HEK293 (cell line): Measurements from ENCODE around the gene CADM1.
A peak's percentile ranks its signal among the peaks of the same experiment; 100 is the strongest.

Experiments used
- CTCF ChIA-PET: fragments of 350-600 bp; formaldehyde crosslinking; extraction: SDS; loops from one replicate; lab custom pipeline; 2021; ENCODE audit warnings: antibody characterized with exemption; lab: Yijun Ruan, JAX
- POLR2A ChIA-PET: fragments of 300-600 bp; formaldehyde crosslinking; extraction: SDS; loops from one replicate; lab custom pipeline; 2020; ENCODE audit warnings: antibody characterized with exemption, inconsistent platforms; lab: Yijun Ruan, JAX
- H3K27ac ChIP-seq: fragments of 200-500 bp; sonication (Bioruptor generic); 2 replicates; pipeline ENCODE4 v1.5.1; 2014; ENCODE audit warnings: low read depth, low read length, control low read depth, inconsistent platforms; ENCODE audit errors: extremely low read depth
- H3K36me3 ChIP-seq, 2 experiments: fragments of 200-500 bp in 1 of 2; sonication (Bioruptor generic) in 1 of 2; 1 replicate in 1 of 2; 2 replicates in 1 of 2; pipeline ENCODE4 v1.5.1; 2014 to 2017; ENCODE audit warnings: inconsistent platforms in 2 of 2, low read length in 2 of 2; ENCODE audit not compliant: control insufficient read depth in 2 of 2, insufficient read depth in 1 of 2
- H3K4me1 ChIP-seq: fragments of 200-500 bp; sonication (Bioruptor generic); 2 replicates; pipeline ENCODE4 v1.5.1; 2014; ENCODE audit warnings: mild to moderate bottlenecking, low read length, inconsistent platforms; ENCODE audit not compliant: control insufficient read depth, insufficient read depth
- H3K4me3 ChIP-seq: 2 replicates; pipeline ENCODE4 v1.5.1; 2011; ENCODE audit warnings: low read depth, mild to moderate bottlenecking, control low read depth, low read length, moderate library complexity
- H3K9me3 ChIP-seq: fragments of 200-500 bp; sonication (Bioruptor generic); 2 replicates; pipeline ENCODE4 v1.5.1; 2014; ENCODE audit warnings: low read depth, low read length, inconsistent platforms; ENCODE audit not compliant: control insufficient read depth, insufficient read depth
- BCL11B ChIP-seq: fragments of 450-650 bp; formaldehyde crosslinking; IDR thresholded peaks from 2 replicates; pipeline ENCODE4 v1.5.1; 2016; ENCODE audit warnings: low read depth, missing biosample characterization, missing genetic modification characterization
- PRDM10 ChIP-seq: fragments of 450-650 bp; formaldehyde crosslinking; IDR thresholded peaks from 2 replicates; pipeline ENCODE4 v1.5.1; 2016; ENCODE audit warnings: missing biosample characterization, missing genetic modification characterization
- PRDM6 ChIP-seq: fragments of 450-650 bp; formaldehyde crosslinking; IDR thresholded peaks from 2 replicates; pipeline ENCODE4 v1.5.1; 2017; ENCODE audit warnings: missing biosample characterization, missing genetic modification characterization
- SP7 ChIP-seq: fragments of 450-650 bp; formaldehyde crosslinking; IDR thresholded peaks from 2 replicates; pipeline ENCODE4 v1.5.1; 2016; ENCODE audit warnings: missing biosample characterization, missing genetic modification characterization
- TCF7L2 ChIP-seq: IDR thresholded peaks from 2 replicates; pipeline ENCODE4 v1.6.1; 2011; ENCODE audit warnings: low read depth, mild to moderate bottlenecking, inconsistent platforms, low read length, moderate library complexity, borderline replicate concordance
- TRIM28 ChIP-seq: IDR thresholded peaks from 2 replicates; pipeline ENCODE4 v1.6.1; 2011; ENCODE audit warnings: low read length, control low read depth, borderline replicate concordance
- ZBTB1 ChIP-seq: fragments of 450-650 bp; formaldehyde crosslinking; IDR thresholded peaks from 2 replicates; pipeline ENCODE4 v1.5.1; 2016; ENCODE audit warnings: missing biosample characterization, missing genetic modification characterization
- ZBTB7A ChIP-seq: fragments of 450-650 bp; formaldehyde crosslinking; IDR thresholded peaks from 2 replicates; pipeline ENCODE4 v1.5.1; 2016; ENCODE audit warnings: low read depth, missing biosample characterization, missing genetic modification characterization
- ZNF366 ChIP-seq: fragments of 450-650 bp; formaldehyde crosslinking; conservative IDR thresholded peaks from 2 replicates; pipeline ENCODE4 v1.5.1; 2016; ENCODE audit warnings: missing biosample characterization, missing genetic modification characterization
- ZNF426 ChIP-seq: fragments of 450-650 bp; formaldehyde crosslinking; IDR thresholded peaks from 2 replicates; pipeline ENCODE4 v1.5.1; 2017; ENCODE audit warnings: missing biosample characterization, missing genetic modification characterization, mild to moderate bottlenecking, inconsistent platforms, moderate library complexity
- ZNF518A ChIP-seq: fragments of 450-650 bp; formaldehyde crosslinking; conservative IDR thresholded peaks from 2 replicates; pipeline ENCODE4 v1.5.1; 2016; ENCODE audit warnings: low read depth, missing biosample characterization, missing genetic modification characterization
- ZNF558 ChIP-seq: fragments of 450-650 bp; formaldehyde crosslinking; IDR thresholded peaks from 2 replicates; pipeline ENCODE4 v1.5.1; 2016; ENCODE audit warnings: missing biosample characterization, missing genetic modification characterization
- ZNF677 ChIP-seq: fragments of 450-650 bp; IDR thresholded peaks from 2 replicates; pipeline ENCODE4 v1.5.0; 2018; ENCODE audit warnings: missing biosample characterization, mild to moderate bottlenecking, missing genetic modification characterization, moderate library complexity
- ZNF692 ChIP-seq: fragments of 450-650 bp; formaldehyde crosslinking; IDR thresholded peaks from 2 replicates; pipeline ENCODE4 v1.5.1; 2016; ENCODE audit warnings: missing biosample characterization, missing genetic modification characterization
- TF ChIP-seq, protein P1 (sequence below): fragments of 450-650 bp; formaldehyde crosslinking; IDR thresholded peaks from 2 replicates; pipeline ENCODE4 v1.5.1; 2017; ENCODE audit warnings: missing biosample characterization, missing genetic modification characterization
- TF ChIP-seq, protein P2 (sequence below): fragments of 450-650 bp; formaldehyde crosslinking; optimal IDR thresholded peaks from 2 replicates; pipeline ENCODE3; 2016; ENCODE audit warnings: missing biosample characterization, mild to moderate bottlenecking, missing genetic modification characterization

The CADM1 gene

GRCh38 chr11:115430345-115430744, 73.9 kb downstream of the CADM1 start:
- ChIA-PET POLR2A (no interaction called here), CTCF (no interaction called here)
- Histone ChIP-seq H3K4me3 (no peak overlapping the region), H3K4me1 (peaks cover 5% of the 10 kb centered on the region), H3K27ac (no peak overlapping the region)
- no peak for TF ChIP-seq ZNF366 (tag by site-specific recombination)
- peak; percentile 75 for TF ChIP-seq PRDM6
- TF ChIP-seq TCF7L2 = peak; percentile 88
- TF ChIP-seq, all 188 proteins: peak for 2
- Histone ChIP-seq H3K9me3 (no peaks in the 10 kb centered on the region), H3K36me3 (no peaks in the 10 kb centered on the region)

GRCh38 chr11:115428306-115428705, 75.9 kb downstream of the CADM1 start:
- ChIA-PET CTCF (interaction anchor here (0.6 to 0.9 kb wide), 2 partner anchors 11 to 241 kb away, joined by 3 to 4 read pairs; no protein-coding TSS in a partner anchor), POLR2A (interaction anchor here (0.6 kb wide), 1 partner anchor 801 kb away, joined by 3 read pairs; no protein-coding TSS in a partner anchor)
- TF ChIP-seq BCL11B = no peak
- no peak for TF ChIP-seq ZNF677 (tag by site-specific recombination)
- TF ChIP-seq ZNF518A (tag by site-specific recombination) = no peak
- no peak for TF ChIP-seq TRIM28
- TF ChIP-seq PRDM10 = no peak
- TF ChIP-seq ZNF692 = no peak
- no peak for TF ChIP-seq SP7
- no peak for TF ChIP-seq ZBTB1 (tag by site-specific recombination)
- no peak for TF ChIP-seq ZNF426 (tag by site-specific recombination)
- TF ChIP-seq ZNF558 = no peak
- TF ChIP-seq, protein P1, sequence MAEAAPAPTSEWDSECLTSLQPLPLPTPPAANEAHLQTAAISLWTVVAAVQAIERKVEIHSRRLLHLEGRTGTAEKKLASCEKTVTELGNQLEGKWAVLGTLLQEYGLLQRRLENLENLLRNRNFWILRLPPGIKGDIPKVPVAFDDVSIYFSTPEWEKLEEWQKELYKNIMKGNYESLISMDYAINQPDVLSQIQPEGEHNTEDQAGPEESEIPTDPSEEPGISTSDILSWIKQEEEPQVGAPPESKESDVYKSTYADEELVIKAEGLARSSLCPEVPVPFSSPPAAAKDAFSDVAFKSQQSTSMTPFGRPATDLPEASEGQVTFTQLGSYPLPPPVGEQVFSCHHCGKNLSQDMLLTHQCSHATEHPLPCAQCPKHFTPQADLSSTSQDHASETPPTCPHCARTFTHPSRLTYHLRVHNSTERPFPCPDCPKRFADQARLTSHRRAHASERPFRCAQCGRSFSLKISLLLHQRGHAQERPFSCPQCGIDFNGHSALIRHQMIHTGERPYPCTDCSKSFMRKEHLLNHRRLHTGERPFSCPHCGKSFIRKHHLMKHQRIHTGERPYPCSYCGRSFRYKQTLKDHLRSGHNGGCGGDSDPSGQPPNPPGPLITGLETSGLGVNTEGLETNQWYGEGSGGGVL (tag by site-specific recombination) = no peak
- no peak for TF ChIP-seq ZBTB7A (tag by site-specific recombination)
- TF ChIP-seq, protein P2, sequence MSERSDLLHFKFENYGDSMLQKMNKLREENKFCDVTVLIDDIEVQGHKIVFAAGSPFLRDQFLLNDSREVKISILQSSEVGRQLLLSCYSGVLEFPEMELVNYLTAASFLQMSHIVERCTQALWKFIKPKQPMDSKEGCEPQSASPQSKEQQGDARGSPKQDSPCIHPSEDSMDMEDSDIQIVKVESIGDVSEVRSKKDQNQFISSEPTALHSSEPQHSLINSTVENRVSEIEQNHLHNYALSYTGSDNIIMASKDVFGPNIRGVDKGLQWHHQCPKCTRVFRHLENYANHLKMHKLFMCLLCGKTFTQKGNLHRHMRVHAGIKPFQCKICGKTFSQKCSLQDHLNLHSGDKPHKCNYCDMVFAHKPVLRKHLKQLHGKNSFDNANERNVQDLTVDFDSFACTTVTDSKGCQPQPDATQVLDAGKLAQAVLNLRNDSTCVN (tag by site-specific recombination) = no peak
- H3K4me1 ChIP-seq = no peaks in the 10 kb centered on the region
- no peaks in the 10 kb centered on the region for H3K36me3 ChIP-seq
- H3K27ac ChIP-seq = no peak overlapping the region
- no peak overlapping the region for H3K4me3 ChIP-seq
- H3K9me3 ChIP-seq = no peaks in the 10 kb centered on the region
